PC-9 (cell line): ENCODE data around the gene MFSD11.

Experiments
- EZH2 ChIP-seq: fragments of 200-600 bp; sonication (generic); IDR thresholded peaks from 2 replicates; pipeline ENCODE4 v1.8.0; 2017; ENCODE audit warnings: antibody characterized with exemption, low read depth
- TF ChIP-seq, protein P1 (sequence below): fragments of 200-600 bp; sonication (generic); conservative IDR thresholded peaks from 2 replicates; pipeline ENCODE4 v1.6.1; 2017; ENCODE audit warnings: mixed run types, antibody characterized with exemption, mild to moderate bottlenecking, moderate library complexity

DNA sequence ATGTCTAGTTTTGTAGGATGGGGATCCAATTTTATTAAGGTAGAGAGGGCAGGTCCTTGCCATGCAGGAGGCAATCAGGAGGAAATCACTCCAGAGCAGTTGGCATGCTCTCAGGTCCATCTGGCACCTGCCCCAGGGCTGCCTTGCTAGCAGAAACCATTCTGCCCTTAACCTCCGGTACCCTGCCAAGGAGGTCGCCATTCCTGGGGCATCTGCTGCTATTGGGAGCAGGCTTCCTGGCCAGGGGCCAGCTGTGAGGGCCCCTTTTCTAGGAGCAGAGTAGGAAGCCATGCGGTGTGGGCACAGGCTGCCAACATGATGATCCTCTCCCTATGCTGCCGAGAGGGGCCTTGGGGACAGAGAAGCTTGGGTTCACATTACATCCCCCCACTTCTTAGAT, 82.6 kb downstream of the MFSD11 start:
- TF ChIP-seq, protein P1, sequence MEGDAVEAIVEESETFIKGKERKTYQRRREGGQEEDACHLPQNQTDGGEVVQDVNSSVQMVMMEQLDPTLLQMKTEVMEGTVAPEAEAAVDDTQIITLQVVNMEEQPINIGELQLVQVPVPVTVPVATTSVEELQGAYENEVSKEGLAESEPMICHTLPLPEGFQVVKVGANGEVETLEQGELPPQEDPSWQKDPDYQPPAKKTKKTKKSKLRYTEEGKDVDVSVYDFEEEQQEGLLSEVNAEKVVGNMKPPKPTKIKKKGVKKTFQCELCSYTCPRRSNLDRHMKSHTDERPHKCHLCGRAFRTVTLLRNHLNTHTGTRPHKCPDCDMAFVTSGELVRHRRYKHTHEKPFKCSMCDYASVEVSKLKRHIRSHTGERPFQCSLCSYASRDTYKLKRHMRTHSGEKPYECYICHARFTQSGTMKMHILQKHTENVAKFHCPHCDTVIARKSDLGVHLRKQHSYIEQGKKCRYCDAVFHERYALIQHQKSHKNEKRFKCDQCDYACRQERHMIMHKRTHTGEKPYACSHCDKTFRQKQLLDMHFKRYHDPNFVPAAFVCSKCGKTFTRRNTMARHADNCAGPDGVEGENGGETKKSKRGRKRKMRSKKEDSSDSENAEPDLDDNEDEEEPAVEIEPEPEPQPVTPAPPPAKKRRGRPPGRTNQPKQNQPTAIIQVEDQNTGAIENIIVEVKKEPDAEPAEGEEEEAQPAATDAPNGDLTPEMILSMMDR, result no peak
- no peak for TF ChIP-seq EZH2
